ENCODE results near the gene SLFN11. TPM values are rescaled to one million over a fixed set of nuclear protein-coding genes. Genes with fewer than 3 reads are reported as not detected.

SLFN11 gene
- total and polyA plus RNA-seq, 2 experiments from 2014 or later = not detected

- DNase-seq (ENCODE audit: low spot score) (no peak), ATAC-seq (no peak)
- Mint-ChIP-seq H3K27me3 (ENCODE audit: insufficient read depth, low read depth, poor library complexity) (peaks cover 15% of the 10 kb centered on the region), H3K4me3 (no peak overlapping the region; the same call in 2 of the 3 replicates), H3K9me3 (peaks cover 19% of the 10 kb centered on the region), H3K4me1 (peaks cover 30% of the 10 kb centered on the region), H3K36me3 (ENCODE audit: low read depth) (no peaks in the 10 kb centered on the region; the same call in 2 of the 3 replicates), H3K27ac (no peak overlapping the region)
- H3K4me3 ChIP-seq = no peak overlapping the region
- no peak overlapping the region for H3K27ac ChIP-seq (ENCODE audit: low read depth)
- no peaks in the 10 kb centered on the region for H3K36me3 ChIP-seq (ENCODE audit: insufficient read depth)
- H3K4me1 ChIP-seq (ENCODE audit: insufficient read depth) = peaks cover 7% of the 10 kb centered on the region
- no peaks in the 10 kb centered on the region for H3K79me2 ChIP-seq (replicated peaks; ENCODE audit: insufficient read depth)
- TF ChIP-seq CREB1 (CRISPR knock-in tag; IDR thresholded peaks at IDR 0.05; ENCODE audit: low read depth) (no peak), JUNB (IDR thresholded peaks at IDR 0.05; ENCODE audit: unreplicated experiment) (no peak), NANOG (IDR thresholded peaks at IDR 0.05; ENCODE audit: borderline replicate concordance) (no peak), STAT1 (IDR thresholded peaks at IDR 0.05; ENCODE audit: unreplicated experiment) (no peak), EZH2phosphoT487 (IDR thresholded peaks at IDR 0.05; ENCODE audit: unreplicated experiment) (no peak), ZNF331 (CRISPR knock-in tag; IDR thresholded peaks at IDR 0.05; ENCODE audit: low read depth) (no peak), ETS1 (IDR thresholded peaks at IDR 0.05) (no peak), ZNF114 (CRISPR knock-in tag; IDR thresholded peaks at IDR 0.05) (no peak), EZH2 (IDR thresholded peaks at IDR 0.05; ENCODE audit: low read depth, unreplicated experiment) (no peak), CTCF (conservative IDR thresholded peaks at IDR 0.05; ENCODE audit: low read depth in 2 of 2) (no peak), POLR2AphosphoS5 (IDR thresholded peaks at IDR 0.05; ENCODE audit: low read depth) (no peak), REST (IDR thresholded peaks at IDR 0.05; ENCODE audit: unreplicated experiment) (no peak)
- TF ChIP-seq, protein P1, sequence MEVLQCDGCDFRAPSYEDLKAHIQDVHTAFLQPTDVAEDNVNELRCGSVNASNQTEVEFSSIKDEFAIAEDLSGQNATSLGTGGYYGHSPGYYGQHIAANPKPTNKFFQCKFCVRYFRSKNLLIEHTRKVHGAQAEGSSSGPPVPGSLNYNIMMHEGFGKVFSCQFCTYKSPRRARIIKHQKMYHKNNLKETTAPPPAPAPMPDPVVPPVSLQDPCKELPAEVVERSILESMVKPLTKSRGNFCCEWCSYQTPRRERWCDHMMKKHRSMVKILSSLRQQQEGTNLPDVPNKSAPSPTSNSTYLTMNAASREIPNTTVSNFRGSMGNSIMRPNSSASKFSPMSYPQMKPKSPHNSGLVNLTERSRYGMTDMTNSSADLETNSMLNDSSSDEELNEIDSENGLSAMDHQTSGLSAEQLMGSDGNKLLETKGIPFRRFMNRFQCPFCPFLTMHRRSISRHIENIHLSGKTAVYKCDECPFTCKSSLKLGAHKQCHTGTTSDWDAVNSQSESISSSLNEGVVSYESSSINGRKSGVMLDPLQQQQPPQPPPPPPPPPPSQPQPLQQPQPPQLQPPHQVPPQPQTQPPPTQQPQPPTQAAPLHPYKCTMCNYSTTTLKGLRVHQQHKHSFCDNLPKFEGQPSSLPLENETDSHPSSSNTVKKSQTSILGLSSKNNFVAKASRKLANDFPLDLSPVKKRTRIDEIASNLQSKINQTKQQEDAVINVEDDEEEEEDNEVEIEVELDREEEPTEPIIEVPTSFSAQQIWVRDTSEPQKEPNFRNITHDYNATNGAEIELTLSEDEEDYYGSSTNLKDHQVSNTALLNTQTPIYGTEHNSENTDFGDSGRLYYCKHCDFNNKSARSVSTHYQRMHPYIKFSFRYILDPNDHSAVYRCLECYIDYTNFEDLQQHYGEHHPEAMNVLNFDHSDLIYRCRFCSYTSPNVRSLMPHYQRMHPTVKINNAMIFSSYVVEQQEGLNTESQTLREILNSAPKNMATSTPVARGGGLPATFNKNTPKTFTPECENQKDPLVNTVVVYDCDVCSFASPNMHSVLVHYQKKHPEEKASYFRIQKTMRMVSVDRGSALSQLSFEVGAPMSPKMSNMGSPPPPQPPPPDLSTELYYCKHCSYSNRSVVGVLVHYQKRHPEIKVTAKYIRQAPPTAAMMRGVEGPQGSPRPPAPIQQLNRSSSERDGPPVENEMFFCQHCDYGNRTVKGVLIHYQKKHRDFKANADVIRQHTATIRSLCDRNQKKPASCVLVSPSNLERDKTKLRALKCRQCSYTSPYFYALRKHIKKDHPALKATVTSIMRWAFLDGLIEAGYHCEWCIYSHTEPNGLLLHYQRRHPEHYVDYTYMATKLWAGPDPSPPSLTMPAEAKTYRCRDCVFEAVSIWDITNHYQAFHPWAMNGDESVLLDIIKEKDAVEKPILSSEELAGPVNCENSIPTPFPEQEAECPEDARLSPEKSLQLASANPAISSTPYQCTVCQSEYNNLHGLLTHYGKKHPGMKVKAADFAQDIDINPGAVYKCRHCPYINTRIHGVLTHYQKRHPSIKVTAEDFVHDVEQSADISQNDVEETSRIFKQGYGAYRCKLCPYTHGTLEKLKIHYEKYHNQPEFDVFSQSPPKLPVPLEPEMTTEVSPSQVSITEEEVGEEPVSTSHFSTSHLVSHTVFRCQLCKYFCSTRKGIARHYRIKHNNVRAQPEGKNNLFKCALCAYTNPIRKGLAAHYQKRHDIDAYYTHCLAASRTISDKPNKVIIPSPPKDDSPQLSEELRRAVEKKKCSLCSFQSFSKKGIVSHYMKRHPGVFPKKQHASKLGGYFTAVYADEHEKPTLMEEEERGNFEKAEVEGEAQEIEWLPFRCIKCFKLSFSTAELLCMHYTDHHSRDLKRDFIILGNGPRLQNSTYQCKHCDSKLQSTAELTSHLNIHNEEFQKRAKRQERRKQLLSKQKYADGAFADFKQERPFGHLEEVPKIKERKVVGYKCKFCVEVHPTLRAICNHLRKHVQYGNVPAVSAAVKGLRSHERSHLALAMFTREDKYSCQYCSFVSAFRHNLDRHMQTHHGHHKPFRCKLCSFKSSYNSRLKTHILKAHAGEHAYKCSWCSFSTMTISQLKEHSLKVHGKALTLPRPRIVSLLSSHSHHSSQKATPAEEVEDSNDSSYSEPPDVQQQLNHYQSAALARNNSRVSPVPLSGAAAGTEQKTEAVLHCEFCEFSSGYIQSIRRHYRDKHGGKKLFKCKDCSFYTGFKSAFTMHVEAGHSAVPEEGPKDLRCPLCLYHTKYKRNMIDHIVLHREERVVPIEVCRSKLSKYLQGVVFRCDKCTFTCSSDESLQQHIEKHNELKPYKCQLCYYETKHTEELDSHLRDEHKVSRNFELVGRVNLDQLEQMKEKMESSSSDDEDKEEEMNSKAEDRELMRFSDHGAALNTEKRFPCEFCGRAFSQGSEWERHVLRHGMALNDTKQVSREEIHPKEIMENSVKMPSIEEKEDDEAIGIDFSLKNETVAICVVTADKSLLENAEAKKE (CRISPR knock-in tag; IDR thresholded peaks at IDR 0.05) = no peak
- 0 out of 2 replicates have a peak, but pooled peaks cover 3% of the 10 kb centered on the region for H3F3A ChIP-seq (replicated peaks; ENCODE audit: low read depth)
- H4K20me1 ChIP-seq (replicated peaks; ENCODE audit: insufficient read depth) = 0 out of 2 replicates have a peak, but pooled peaks cover 4% of the 10 kb centered on the region
- H3K9me2 ChIP-seq (ENCODE audit: insufficient read depth) = no peaks in the 10 kb centered on the region
- no peak overlapping the region for H3K4me2 ChIP-seq
- peaks cover 37% of the 10 kb centered on the region for H3K27me3 ChIP-seq (ENCODE audit: insufficient read depth)
- no peak overlapping the region for H2AFZ ChIP-seq
Observed at GRCh38 chr17:35312346-35312745, 61.1 kb downstream of the SLFN11 start.

Data from GM23338 (cell line).